ENCODE results near the gene URM1.

- TF ChIP-seq CTCF (conservative IDR thresholded peaks at IDR 0.05; ENCODE audit: low read length) (no peak), EZH2phosphoT487 (IDR thresholded peaks at IDR 0.05; ENCODE audit: borderline replicate concordance) (no peak)
Measured at GRCh38 chr9:128392302-128393144, 21.3 kb downstream of the URM1 start.

Data from Loucy (cell line).